K562 (cell line): ENCODE measurements around the gene CFHR5.

Source experiments
- CTCF ChIP-seq, 3 experiments: IDR thresholded peaks in 2 of 3; conservative IDR thresholded peaks in 1 of 3; 2 replicates each; pipeline ENCODE4 v1.5.1; 2011 to 2012; ENCODE audit warnings: low read length in 3 of 3, mild to moderate bottlenecking in 3 of 3, control low read depth in 2 of 3, improper control_type of control experiment in 1 of 3, inconsistent platforms in 1 of 3, low read depth in 1 of 3, mixed read lengths in 1 of 3, moderate library complexity in 1 of 3; ENCODE audit not compliant: insufficient read depth in 2 of 3
- FOXJ2 ChIP-seq: fragments of 200-800 bp; sonication (Bioruptor generic); IDR thresholded peaks from 2 replicates; pipeline ENCODE4 v1.6.1; 2016; ENCODE audit warnings: missing genetic modification characterization, missing compliant biosample characterization
- FOXJ3 ChIP-seq: sonication (generic); formaldehyde crosslinking; IDR thresholded peaks from 2 replicates; pipeline ENCODE4 v1.4.0; 2020; ENCODE audit warnings: mild to moderate bottlenecking, missing genetic modification reagents
- RAD21 ChIP-seq, 2 experiments: fragments of 250-450 bp in 1 of 2; fragments of 450-650 bp in 1 of 2; sonication (Bioruptor Pico) in 1 of 2; formaldehyde crosslinking in 1 of 2; IDR thresholded peaks in 1 of 2; conservative IDR thresholded peaks in 1 of 2; 2 replicates each; pipeline versions ENCODE4 v1.4.0 to v1.8.0; 2020 to 2022; ENCODE audit warnings: mild to moderate bottlenecking in 2 of 2, moderate library complexity in 1 of 2
- TCF7 ChIP-seq: sonication (generic); IDR thresholded peaks from 2 replicates; pipeline ENCODE4 v1.6.1; 2016; ENCODE audit warnings: antibody characterized with exemption, borderline replicate concordance
- ZNF766 ChIP-seq: fragments of 200-800 bp; sonication (Bioruptor generic); conservative IDR thresholded peaks from 2 replicates; pipeline ENCODE4 v1.6.1; 2016; ENCODE audit warnings: missing genetic modification characterization, missing compliant biosample characterization

- 0 out of 2 replicates have a peak, but pooled peaks have one; percentile 56 for TF ChIP-seq ZNF766 (CRISPR knock-in tag)
- TF ChIP-seq TCF7 = no peak
- no peak for TF ChIP-seq CTCF (IDR thresholded peaks at IDR 0.05 in 2 of 3, conservative IDR thresholded peaks at IDR 0.05 in 1 of 3; ENCODE audit: insufficient read depth in 2 of 3, low read depth in 1 of 3, low read length in 3 of 3)
- no peak for TF ChIP-seq RAD21 (CRISPR knock-in tag; conservative IDR thresholded peaks at IDR 0.05 in 1 of 2, IDR thresholded peaks at IDR 0.05 in 1 of 2)
- TF ChIP-seq FOXJ2 = no peak
- no peak for TF ChIP-seq FOXJ3 (CRISPR knock-in tag)
Measured at GRCh38 chr1:197017558-197018146, 40.3 kb downstream of the CFHR5 start.
